Activated CD4-positive, alpha-beta T cell treated with anti-CD3 and anti-CD28 coated beads for 24 hours (primary cell): Measurements from ENCODE around the gene MEGF11.

Experiments
- DNase-seq, 2 donors: peaks; one replicate each; pipeline ENCODE4 v3.0.0-alpha.2; 2020; ENCODE audit warnings: low read depth in 2 of 2

The MEGF11 gene

GRCh38 chr15:65970937-65971740 is 282.4 kb downstream of the MEGF11 start:
- no peak for DNase-seq

- DNase-seq: no peak
Observed at GRCh38 chr15:65969865-65970816, 283.4 kb downstream of the MEGF11 start.

GRCh38 chr15:65968511-65968910 is 285.0 kb downstream of the MEGF11 start:
- no peak for DNase-seq

- DNase-seq: no peak
Observed at GRCh38 chr15:65964792-65965433, 288.6 kb downstream of the MEGF11 start.

GRCh38 chr15:65963911-65964482 is 289.6 kb downstream of the MEGF11 start:
- DNase-seq: no peak

- no peak for DNase-seq
Observed at GRCh38 chr15:65963358-65963757, 290.2 kb downstream of the MEGF11 start.

- DNase-seq: no peak
Observed at GRCh38 chr15:65962187-65962586, 291.4 kb downstream of the MEGF11 start.

- DNase-seq: no peak
Observed at GRCh38 chr15:65960586-65960985, 293.0 kb downstream of the MEGF11 start.

GRCh38 chr15:65958835-65959234 is 294.7 kb downstream of the MEGF11 start:
- no peak for DNase-seq

GRCh38 chr15:65957451-65957850 is 296.1 kb downstream of the MEGF11 start:
- no peak for DNase-seq

GRCh38 chr15:65956899-65957298 is 296.7 kb downstream of the MEGF11 start:
- no peak for DNase-seq

- DNase-seq: no peak
Observed at GRCh38 chr15:65956307-65956706, 297.2 kb downstream of the MEGF11 start.

- DNase-seq: no peak
Observed at GRCh38 chr15:65954289-65954741, 299.2 kb downstream of the MEGF11 start.

GRCh38 chr15:65953622-65954021 is 299.9 kb downstream of the MEGF11 start:
- no peak for DNase-seq

- no peak for DNase-seq
Observed at GRCh38 chr15:65952391-65953053, 301.0 kb downstream of the MEGF11 start.

GRCh38 chr15:65951007-65951406 is 302.5 kb downstream of the MEGF11 start:
- no peak for DNase-seq

- no peak for DNase-seq
Observed at GRCh38 chr15:65949491-65949890, 304.1 kb downstream of the MEGF11 start.

GRCh38 chr15:65949011-65949410 is 304.5 kb downstream of the MEGF11 start:
- DNase-seq: no peak

GRCh38 chr15:65948383-65948782 is 305.2 kb downstream of the MEGF11 start:
- no peak for DNase-seq

- no peak for DNase-seq
Observed at GRCh38 chr15:65947041-65947440, 306.5 kb downstream of the MEGF11 start.

GRCh38 chr15:65945616-65946015 is 307.9 kb downstream of the MEGF11 start:
- DNase-seq: no peak
